ENCODE data around the gene LRRC49.

- TF ChIP-seq CTCF (IDR thresholded peaks at IDR 0.05) (no peak), POLR2A (IDR thresholded peaks at IDR 0.05) (no peak)
These were observed 39.2 kb upstream of the LRRC49 start for GRCh38 chr15:70853318-70853972.
